HG03108 (cell line): ENCODE results near the gene TAAR8.
"Not testable (repeated sequence)": the region's sequence is repeated elsewhere in the genome, so short reads cannot be mapped to it uniquely, and the experiment has no call there.

Source experiments
- ATAC-seq: cut with Tn5 transposase; IDR thresholded peaks from one replicate; pipeline ENCODE4 v1.9.1; 2021; ENCODE audit warnings: moderate library complexity; ENCODE audit not compliant: unreplicated experiment

The TAAR8 gene

GRCh38 chr6:132537977-132538376 is 14.5 kb upstream of the TAAR8 start, which contains the start of gene TAAR9:
TAAR9 (plus strand) TSS chr6:132538277; CDS start chr6:132538290, 13 bp downstream.
- ATAC-seq: no peak

GRCh38 chr6:132544826-132545225 is 7.6 kb upstream of the TAAR8 start:
- ATAC-seq: no peak

- ATAC-seq: no peak
Measured at GRCh38 chr6:132548746-132549463, 3.6 kb upstream of the TAAR8 start.

- no peak for ATAC-seq
Measured at GRCh38 chr6:132551214-132551613, 1.3 kb upstream of the TAAR8 start.

GRCh38 chr6:132560087-132560486 is 7.6 kb downstream of the TAAR8 start:
- ATAC-seq: not testable (repeated sequence)

GRCh38 chr6:132566404-132566803 is 13.9 kb downstream of the TAAR8 start:
- ATAC-seq: no peak

- ATAC-seq: no peak
Measured at GRCh38 chr6:132567566-132567965, 15.1 kb downstream of the TAAR8 start.

- no peak for ATAC-seq
Measured at GRCh38 chr6:132568611-132569010, 16.1 kb downstream of the TAAR8 start.

GRCh38 chr6:132569170-132569569 is 16.7 kb downstream of the TAAR8 start:
- ATAC-seq: no peak

- no peak for ATAC-seq
Measured at GRCh38 chr6:132570221-132570777, 17.8 kb downstream of the TAAR8 start, which contains the start of gene TAAR6. TAAR6 (plus strand) TSS chr6:132570322; CDS start chr6:132570322, 0 bp downstream.

- no peak for ATAC-seq
Measured at GRCh38 chr6:132571774-132572173, 19.3 kb downstream of the TAAR8 start.

GRCh38 chr6:132584698-132585097 is 32.2 kb downstream of the TAAR8 start:
- no peak for ATAC-seq

GRCh38 chr6:132587424-132587823 is 35.0 kb downstream of the TAAR8 start:
- no peak for ATAC-seq

GRCh38 chr6:132589454-132589853 is 37.0 kb downstream of the TAAR8 start, which contains the start of gene TAAR5:
TAAR5 (minus strand) TSS chr6:132589741; CDS start chr6:132589686, 55 bp downstream.
- ATAC-seq: no peak

- ATAC-seq: no peak
Measured at GRCh38 chr6:132590362-132590761, 37.9 kb downstream of the TAAR8 start.

GRCh38 chr6:132592855-132593254 is 40.4 kb downstream of the TAAR8 start:
- ATAC-seq: no peak

GRCh38 chr6:132596201-132596600 is 43.7 kb downstream of the TAAR8 start:
- ATAC-seq: no peak

- ATAC-seq: peak; percentile 82
Measured at GRCh38 chr6:132598473-132598872, 46.0 kb downstream of the TAAR8 start.

GRCh38 chr6:132600900-132601299 is 48.4 kb downstream of the TAAR8 start:
- not testable (repeated sequence) for ATAC-seq
